Upper lobe of left lung (tissue), 6 donors: ENCODE results near the gene AHSG. TPM values are rescaled to one million over a fixed set of nuclear protein-coding genes. Genes with fewer than 3 reads are reported as not detected.

ENCODE experiments used
- ATAC-seq, 2 donors: fragments of 200-7000 bp; cut with Tn5 transposase; one replicate each; pipeline ENCODE4 v1.9.1; 2022; ENCODE audit warnings: mild to moderate bottlenecking in 2 of 2, moderate library complexity in 2 of 2; ENCODE audit not compliant: low FRiP score in 2 of 2
- DNase-seq, 2 donors: peaks; one replicate each; pipeline ENCODE4 v3.0.0-alpha.2; 2019 to 2020
- H3K27ac ChIP-seq, 4 donors: fragments of 200-600 bp; sonication (generic); one replicate each; pipeline ENCODE4 v1.5.1; 2016 to 2019
- H3K27me3 ChIP-seq, 4 donors: fragments of 200-600 bp; sonication (generic); one replicate each; pipeline ENCODE4 v1.5.1; 2017 to 2019
- H3K36me3 ChIP-seq, 4 donors: fragments of 200-600 bp; sonication (generic); one replicate each; pipeline ENCODE4 v1.5.1; 2016 to 2019
- H3K4me1 ChIP-seq, 4 donors: fragments of 200-600 bp; sonication (generic); one replicate each; pipeline ENCODE4 v1.5.1; 2018 to 2019
- H3K4me3 ChIP-seq, 4 donors: fragments of 200-600 bp; sonication (generic); one replicate each; pipeline ENCODE4 v1.5.1; 2017 to 2019; ENCODE audit warnings: mild to moderate bottlenecking in 2 of 4, moderate library complexity in 1 of 4
- H3K9me3 ChIP-seq, 4 donors: fragments of 200-600 bp; sonication (generic); one replicate each; pipeline ENCODE4 v1.5.1; 2018 to 2019
- EP300 ChIP-seq, 4 donors: sonication (generic); formaldehyde crosslinking; IDR thresholded peaks; one replicate each; pipeline ENCODE4 v1.5.1; 2017; ENCODE audit warnings: antibody characterized with exemption in 4 of 4, control low read depth in 2 of 4
- POLR2A ChIP-seq, 4 donors: fragments of 450-650 bp; IDR thresholded peaks; one replicate each; pipeline ENCODE4 v1.5.1; 2016 to 2017; ENCODE audit warnings: antibody characterized with exemption in 4 of 4, mild to moderate bottlenecking in 2 of 4
- POLR2AphosphoS5 ChIP-seq, 2 donors: sonication (generic); formaldehyde crosslinking; IDR thresholded peaks; one replicate each; pipeline ENCODE4 v1.5.1; 2017; ENCODE audit warnings: antibody characterized with exemption in 2 of 2
- whole genome bisulfite sequencing, 2 donors: methylation state at CpG; one replicate each; pipeline ENCODE4 v1.1.5; 2017 to 2018; 5-methylcytosine and 5-hydroxymethylcytosine counted together
- total RNA-seq, 6 donors: library from RNA; depleted of rRNA in 4 of 6; stranded (reverse); fragments of >200 nt in 4 of 6; gene quantifications; one replicate each; pipeline versions ENCODE4 v1.1.0 to v1.2.1, GENCODE V29; 2016 to 2021
- TF ChIP-seq, protein P1 (sequence below), 6 experiments: fragments of 450-650 bp in 4 of 6; fragments of 200-600 bp in 2 of 6; sonication (generic) in 2 of 6; IDR thresholded peaks; one replicate each; pipeline ENCODE4 v1.5.1; 2016 to 2019; ENCODE audit warnings: antibody characterized with exemption in 6 of 6
- donor health status: DM: no; HTN: no; CAD: no; lungs with moderate emphysema.
- donor health status: DM: no; HTN: yes; CAD: no; lungs with severe emphysema.

Gene AHSG
- total RNA-seq, 6 donors from 2014 or later = 1.1 to 1.5 TPM; not detected in 4

DNA sequence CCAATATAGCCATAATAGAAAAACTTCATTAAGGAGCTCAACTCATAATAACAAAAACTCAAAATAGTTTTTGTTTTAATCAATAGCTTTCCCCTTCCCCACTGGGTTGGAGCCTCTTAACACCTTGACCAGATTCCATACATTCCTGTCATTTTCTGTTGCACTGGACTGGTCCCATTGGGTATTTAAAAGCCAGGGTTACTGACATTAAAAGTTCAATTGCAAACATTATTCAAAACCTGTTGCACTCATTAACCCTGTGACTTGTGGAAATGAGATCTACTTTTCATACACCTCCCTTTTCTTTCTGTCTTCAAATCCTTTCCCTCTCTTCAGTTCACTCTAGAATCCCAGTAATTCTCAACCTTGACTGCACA is 51.2 kb downstream of the AHSG start:
- H3K27me3 ChIP-seq = no peaks in the 10 kb centered on the region
- no peak overlapping the region for H3K27ac ChIP-seq
- H3K9me3 ChIP-seq = no peaks in the 10 kb centered on the region
- no peak for TF ChIP-seq POLR2A (IDR thresholded peaks at IDR 0.05)
- TF ChIP-seq EP300 (IDR thresholded peaks at IDR 0.05) = no peak
- TF ChIP-seq POLR2AphosphoS5 (IDR thresholded peaks at IDR 0.05) = no peak
- TF ChIP-seq, protein P1, sequence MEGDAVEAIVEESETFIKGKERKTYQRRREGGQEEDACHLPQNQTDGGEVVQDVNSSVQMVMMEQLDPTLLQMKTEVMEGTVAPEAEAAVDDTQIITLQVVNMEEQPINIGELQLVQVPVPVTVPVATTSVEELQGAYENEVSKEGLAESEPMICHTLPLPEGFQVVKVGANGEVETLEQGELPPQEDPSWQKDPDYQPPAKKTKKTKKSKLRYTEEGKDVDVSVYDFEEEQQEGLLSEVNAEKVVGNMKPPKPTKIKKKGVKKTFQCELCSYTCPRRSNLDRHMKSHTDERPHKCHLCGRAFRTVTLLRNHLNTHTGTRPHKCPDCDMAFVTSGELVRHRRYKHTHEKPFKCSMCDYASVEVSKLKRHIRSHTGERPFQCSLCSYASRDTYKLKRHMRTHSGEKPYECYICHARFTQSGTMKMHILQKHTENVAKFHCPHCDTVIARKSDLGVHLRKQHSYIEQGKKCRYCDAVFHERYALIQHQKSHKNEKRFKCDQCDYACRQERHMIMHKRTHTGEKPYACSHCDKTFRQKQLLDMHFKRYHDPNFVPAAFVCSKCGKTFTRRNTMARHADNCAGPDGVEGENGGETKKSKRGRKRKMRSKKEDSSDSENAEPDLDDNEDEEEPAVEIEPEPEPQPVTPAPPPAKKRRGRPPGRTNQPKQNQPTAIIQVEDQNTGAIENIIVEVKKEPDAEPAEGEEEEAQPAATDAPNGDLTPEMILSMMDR (IDR thresholded peaks at IDR 0.05) = no peak
- H3K36me3 ChIP-seq = no peaks in the 10 kb centered on the region
- no peak for ATAC-seq
- H3K4me3 ChIP-seq = no peak overlapping the region
- no peaks in the 10 kb centered on the region for H3K4me1 ChIP-seq
- no peak for DNase-seq

DNA sequence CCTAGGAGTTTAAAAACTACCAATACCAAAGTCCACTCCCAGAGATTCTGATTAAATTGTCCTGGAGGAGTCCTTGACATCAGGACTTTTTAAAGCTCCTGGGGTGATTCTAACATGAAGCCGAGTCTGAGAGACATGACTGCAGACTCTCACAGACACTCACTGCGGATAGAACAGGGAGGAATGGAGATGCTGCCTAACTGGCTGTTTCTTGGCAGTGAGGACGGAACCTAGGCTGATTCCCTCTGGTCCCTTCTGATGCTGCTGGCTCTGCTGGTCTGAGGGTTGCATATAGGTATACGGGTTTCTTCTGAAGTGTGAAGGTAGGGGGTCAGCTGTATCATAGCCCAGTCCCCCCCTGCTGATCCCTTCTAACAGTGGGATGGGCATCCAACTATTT is 51.6 kb downstream of the AHSG start:
- Histone ChIP-seq H3K4me1 (no peaks in the 10 kb centered on the region), H3K9me3 (no peaks in the 10 kb centered on the region), H3K27ac (no peak overlapping the region), H3K36me3 (no peaks in the 10 kb centered on the region), H3K4me3 (no peak overlapping the region), H3K27me3 (no peaks in the 10 kb centered on the region)
- DNase-seq = no peak
- ATAC-seq = peak in 1 of 2 donors; percentile 46
- TF ChIP-seq EP300 (IDR thresholded peaks at IDR 0.05) = no peak
- TF ChIP-seq POLR2AphosphoS5 (IDR thresholded peaks at IDR 0.05) = no peak
- no peak for TF ChIP-seq POLR2A (IDR thresholded peaks at IDR 0.05)
- TF ChIP-seq, protein P1 (IDR thresholded peaks at IDR 0.05) = no peak
- WGBS, 2 donors = 43 to 55% methylated on average over 2 to 4 of the region's 4 CpGs

DNA sequence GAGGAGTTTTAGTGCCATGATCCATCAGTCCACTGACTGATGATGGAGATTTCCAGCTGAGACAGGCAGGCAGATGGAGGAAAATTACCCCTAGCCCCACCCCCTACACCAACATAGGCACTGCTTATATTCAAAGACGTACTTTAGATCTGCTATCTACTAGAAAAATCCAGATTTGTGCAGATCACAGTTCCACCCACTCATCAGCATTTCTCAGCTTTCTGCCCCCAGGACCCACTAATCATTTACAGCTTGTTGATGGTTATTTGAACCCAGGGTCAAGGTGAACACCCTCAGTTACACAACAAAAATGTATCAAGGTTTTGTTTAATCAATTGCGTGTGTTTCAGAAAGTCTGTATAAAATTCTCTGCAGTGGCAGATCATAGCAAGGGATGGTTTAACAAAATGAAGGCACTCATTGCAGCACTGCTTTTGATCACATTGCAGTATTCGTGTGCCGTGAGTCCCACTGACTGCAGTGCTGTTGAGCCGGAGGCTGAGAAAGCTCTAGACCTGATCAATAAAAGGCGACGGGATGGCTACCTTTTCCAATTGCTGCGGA is 52.8 kb downstream of the AHSG start, which contains the start of gene HRG:
Gene HRG (plus strand): TSS at position 390 of the 564 bp plus-strand sequence. CDS start 18 bp downstream, at position 408.
- Histone ChIP-seq H3K36me3 (no peaks in the 10 kb centered on the region), H3K27ac (no peak within 1 kb of the TSS), H3K9me3 (no peaks in the 10 kb centered on the region), H3K4me3 (no peak within 1 kb of the TSS), H3K4me1 (no peaks in the 10 kb centered on the region), H3K27me3 (no peaks in the 10 kb centered on the region)
- DNase-seq (no peak), ATAC-seq (no peak)
- WGBS, 2 donors = 88% methylated on average over 8 of the region's 8 CpGs
- TF ChIP-seq POLR2AphosphoS5 (IDR thresholded peaks at IDR 0.05) (no peak), EP300 (IDR thresholded peaks at IDR 0.05) (no peak), POLR2A (IDR thresholded peaks at IDR 0.05) (no peak)
- TF ChIP-seq, protein P1 (IDR thresholded peaks at IDR 0.05) = no peak

DNA sequence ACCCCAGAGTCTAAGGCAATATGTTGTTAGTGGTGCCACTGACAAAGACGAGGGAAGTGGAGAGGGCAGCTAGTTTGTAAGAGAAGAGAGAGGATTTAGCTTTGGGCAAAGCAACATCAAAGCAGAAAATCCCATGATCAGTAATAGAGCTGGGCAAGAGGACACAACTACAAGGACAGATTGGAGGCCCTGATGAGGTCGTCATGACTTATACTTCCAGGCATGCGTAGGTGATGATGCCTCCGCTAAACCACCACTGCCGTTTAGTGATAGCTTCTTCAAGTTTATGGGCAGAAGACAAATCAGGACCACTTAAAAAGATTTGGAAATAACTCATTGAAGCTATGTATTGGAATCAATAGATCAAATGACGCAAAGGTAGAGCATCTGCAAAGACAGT is 55.6 kb downstream of the AHSG start:
- Histone ChIP-seq H3K36me3 (no peaks in the 10 kb centered on the region), H3K27ac (no peak overlapping the region), H3K9me3 (no peaks in the 10 kb centered on the region), H3K27me3 (no peaks in the 10 kb centered on the region), H3K4me1 (no peaks in the 10 kb centered on the region), H3K4me3 (no peak overlapping the region)
- no peak for ATAC-seq
- DNase-seq = no peak
- WGBS, 2 donors = 75 to 78% methylated on average over 6 of the region's 6 CpGs
- TF ChIP-seq POLR2AphosphoS5 (IDR thresholded peaks at IDR 0.05) (no peak), EP300 (IDR thresholded peaks at IDR 0.05) (no peak), POLR2A (IDR thresholded peaks at IDR 0.05) (no peak)
- TF ChIP-seq, protein P1 (IDR thresholded peaks at IDR 0.05) = no peak
